Measurements from ENCODE around the gene CELF2. TPM values are rescaled to one million over a fixed set of nuclear protein-coding genes. Genes with fewer than 3 reads are reported as not detected.

Gene CELF2
- total RNA-seq, 1 donor from 2014 or later: 3.8 TPM

DNA sequence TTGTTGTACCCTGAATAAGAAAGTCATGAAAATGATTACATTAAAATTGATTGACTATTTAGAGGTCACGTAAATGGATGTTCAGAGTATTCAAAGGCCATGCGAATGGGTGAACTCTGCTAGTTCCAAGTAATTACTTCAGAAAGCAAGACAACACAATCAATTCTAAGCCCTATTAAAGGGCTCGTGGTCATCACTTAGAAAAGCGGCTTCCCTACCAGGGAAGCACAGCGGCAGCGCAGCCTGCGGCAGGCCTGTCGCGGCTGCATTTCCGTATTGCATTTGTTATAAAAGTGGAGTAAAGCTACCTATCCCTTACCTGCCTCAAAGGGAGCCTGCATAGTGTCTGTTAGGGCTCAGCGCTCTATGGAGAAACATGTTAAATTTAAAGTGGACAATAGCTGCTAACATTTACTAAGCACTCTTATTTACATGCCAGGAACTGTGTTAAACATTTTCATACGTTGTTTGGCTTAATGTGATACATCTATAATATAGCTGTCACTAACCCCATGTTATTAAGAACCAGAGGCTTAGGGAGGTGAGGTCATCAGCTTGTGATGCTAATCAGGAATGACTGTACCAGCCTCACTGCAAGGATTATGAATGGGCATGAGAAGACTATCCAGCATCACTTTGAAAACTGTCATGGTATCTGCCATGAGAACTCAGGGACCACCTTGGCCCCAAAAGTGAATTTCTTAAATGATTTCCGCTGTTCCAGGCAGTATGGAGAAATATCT is 187.5 kb downstream of the CELF2 start:
- Mint-ChIP-seq H3K4me3 (ENCODE audit: low read depth) (no peak overlapping the region), H3K36me3 (ENCODE audit: insufficient read depth) (no peaks in the 10 kb centered on the region), H3K27ac (no peak overlapping the region), H3K27me3 (peaks cover 31% of the 10 kb centered on the region), H3K9me3 (ENCODE audit: low read depth) (peaks cover 3% of the 10 kb centered on the region), H3K4me1 (ENCODE audit: low read depth) (peaks cover 3% of the 10 kb centered on the region)
- TF ChIP-seq, protein P1, sequence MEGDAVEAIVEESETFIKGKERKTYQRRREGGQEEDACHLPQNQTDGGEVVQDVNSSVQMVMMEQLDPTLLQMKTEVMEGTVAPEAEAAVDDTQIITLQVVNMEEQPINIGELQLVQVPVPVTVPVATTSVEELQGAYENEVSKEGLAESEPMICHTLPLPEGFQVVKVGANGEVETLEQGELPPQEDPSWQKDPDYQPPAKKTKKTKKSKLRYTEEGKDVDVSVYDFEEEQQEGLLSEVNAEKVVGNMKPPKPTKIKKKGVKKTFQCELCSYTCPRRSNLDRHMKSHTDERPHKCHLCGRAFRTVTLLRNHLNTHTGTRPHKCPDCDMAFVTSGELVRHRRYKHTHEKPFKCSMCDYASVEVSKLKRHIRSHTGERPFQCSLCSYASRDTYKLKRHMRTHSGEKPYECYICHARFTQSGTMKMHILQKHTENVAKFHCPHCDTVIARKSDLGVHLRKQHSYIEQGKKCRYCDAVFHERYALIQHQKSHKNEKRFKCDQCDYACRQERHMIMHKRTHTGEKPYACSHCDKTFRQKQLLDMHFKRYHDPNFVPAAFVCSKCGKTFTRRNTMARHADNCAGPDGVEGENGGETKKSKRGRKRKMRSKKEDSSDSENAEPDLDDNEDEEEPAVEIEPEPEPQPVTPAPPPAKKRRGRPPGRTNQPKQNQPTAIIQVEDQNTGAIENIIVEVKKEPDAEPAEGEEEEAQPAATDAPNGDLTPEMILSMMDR (IDR thresholded peaks at IDR 0.05; ENCODE audit: unreplicated experiment): no peak
- DNase-seq (ENCODE audit: low spot score, unreplicated experiment): no peak

DNA sequence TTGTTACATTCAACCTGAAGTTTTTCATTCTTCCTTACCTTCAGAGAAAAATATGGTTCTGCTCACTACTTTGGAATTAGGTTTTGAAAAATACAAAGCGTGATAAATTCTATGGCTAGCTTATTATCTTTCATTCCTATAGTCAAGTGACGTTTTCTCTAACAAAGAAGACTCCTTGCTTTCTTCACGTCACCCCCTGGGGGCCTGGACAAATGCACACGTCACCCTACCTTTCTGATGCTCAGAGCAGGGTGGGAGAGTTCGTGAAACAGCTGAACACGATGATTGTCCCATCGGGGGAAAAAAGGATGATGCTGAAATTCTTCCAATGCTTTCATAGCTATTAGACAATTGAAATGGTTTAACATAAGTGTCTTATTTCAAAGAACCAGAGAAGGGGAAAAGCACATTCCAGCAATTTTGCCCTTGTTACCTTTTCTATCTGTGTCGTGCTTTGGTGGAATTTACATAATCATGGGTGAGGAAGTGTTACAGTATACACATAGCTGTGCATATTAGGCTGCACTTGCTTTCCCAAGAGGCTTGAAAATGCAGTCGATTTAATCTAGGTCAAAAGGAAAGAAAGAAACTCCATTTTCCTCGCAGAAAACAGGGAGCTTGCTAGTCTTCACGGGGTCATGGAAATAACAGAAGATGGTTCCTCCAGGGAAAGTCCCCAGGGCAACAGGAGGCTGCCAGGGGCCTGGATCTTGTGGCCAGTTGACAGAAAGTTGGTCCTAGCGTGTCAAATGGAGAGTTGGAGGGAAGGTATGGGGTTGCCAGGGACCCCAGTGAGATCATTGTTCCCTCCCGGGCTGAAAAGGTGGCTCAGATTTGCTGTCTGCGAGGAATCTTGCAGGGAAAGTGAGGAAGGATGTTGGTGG is 189.2 kb downstream of the CELF2 start:
- TF ChIP-seq, protein P1 (IDR thresholded peaks at IDR 0.05; ENCODE audit: unreplicated experiment): no peak
- Mint-ChIP-seq H3K27me3 (peaks cover 31% of the 10 kb centered on the region), H3K9me3 (ENCODE audit: low read depth) (no peaks in the 10 kb centered on the region), H3K27ac (no peak overlapping the region), H3K4me1 (ENCODE audit: low read depth) (peaks cover 3% of the 10 kb centered on the region), H3K36me3 (ENCODE audit: insufficient read depth) (no peaks in the 10 kb centered on the region), H3K4me3 (ENCODE audit: low read depth) (no peak overlapping the region)
- no peak for DNase-seq (ENCODE audit: low spot score, unreplicated experiment)

DNA sequence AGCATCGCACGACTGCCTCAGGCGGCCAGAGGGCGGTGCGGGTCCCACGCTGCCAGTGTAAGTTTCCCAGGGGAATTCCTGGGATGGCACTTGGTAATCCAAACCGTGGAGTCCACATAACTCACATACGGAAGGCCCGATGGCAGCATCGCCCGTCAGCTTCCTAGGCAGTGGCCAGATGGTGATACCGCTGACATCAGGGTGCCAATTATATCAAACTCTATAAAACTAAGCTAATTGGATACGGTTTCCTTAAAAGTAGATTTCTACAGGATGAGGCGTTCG is 189.8 kb downstream of the CELF2 start:
- H3K9me3 Mint-ChIP-seq (ENCODE audit: low read depth): no peaks in the 10 kb centered on the region
- no peak for DNase-seq (ENCODE audit: low spot score, unreplicated experiment)
- TF ChIP-seq, protein P1 (IDR thresholded peaks at IDR 0.05; ENCODE audit: unreplicated experiment): no peak
- no peaks in the 10 kb centered on the region for H3K36me3 Mint-ChIP-seq (ENCODE audit: insufficient read depth)
- H3K27ac Mint-ChIP-seq: no peak overlapping the region
- H3K4me1 Mint-ChIP-seq (ENCODE audit: low read depth): peaks cover 3% of the 10 kb centered on the region
- peaks cover 31% of the 10 kb centered on the region for H3K27me3 Mint-ChIP-seq
- H3K4me3 Mint-ChIP-seq (ENCODE audit: low read depth): no peak overlapping the region

DNA sequence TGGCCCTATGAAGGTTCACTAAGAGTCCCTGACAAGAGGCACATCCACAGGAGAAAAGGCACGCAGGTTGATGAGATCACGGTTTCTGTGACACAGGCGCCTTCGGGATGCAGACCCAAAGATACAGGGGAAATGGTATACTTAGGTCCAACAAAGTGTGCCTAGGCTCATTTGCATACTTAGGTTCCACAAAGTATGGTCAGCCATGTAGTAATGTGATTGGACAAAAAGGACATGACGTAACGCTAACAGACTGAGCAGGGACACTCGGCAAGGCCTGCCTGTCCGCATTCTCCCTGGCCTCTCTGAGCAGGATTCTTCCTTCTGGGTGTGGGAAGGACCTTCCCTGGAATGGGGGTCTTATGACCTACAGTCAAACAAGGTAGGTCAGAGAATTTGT is 190.6 kb downstream of the CELF2 start:
- Mint-ChIP-seq H3K4me1 (ENCODE audit: low read depth) (peaks cover 3% of the 10 kb centered on the region), H3K27ac (no peak overlapping the region), H3K4me3 (ENCODE audit: low read depth) (no peak overlapping the region), H3K27me3 (peaks cover 33% of the 10 kb centered on the region), H3K36me3 (ENCODE audit: insufficient read depth) (no peaks in the 10 kb centered on the region), H3K9me3 (ENCODE audit: low read depth) (no peaks in the 10 kb centered on the region)
- TF ChIP-seq, protein P1 (IDR thresholded peaks at IDR 0.05; ENCODE audit: unreplicated experiment): no peak
- no peak for DNase-seq (ENCODE audit: low spot score, unreplicated experiment)

DNA sequence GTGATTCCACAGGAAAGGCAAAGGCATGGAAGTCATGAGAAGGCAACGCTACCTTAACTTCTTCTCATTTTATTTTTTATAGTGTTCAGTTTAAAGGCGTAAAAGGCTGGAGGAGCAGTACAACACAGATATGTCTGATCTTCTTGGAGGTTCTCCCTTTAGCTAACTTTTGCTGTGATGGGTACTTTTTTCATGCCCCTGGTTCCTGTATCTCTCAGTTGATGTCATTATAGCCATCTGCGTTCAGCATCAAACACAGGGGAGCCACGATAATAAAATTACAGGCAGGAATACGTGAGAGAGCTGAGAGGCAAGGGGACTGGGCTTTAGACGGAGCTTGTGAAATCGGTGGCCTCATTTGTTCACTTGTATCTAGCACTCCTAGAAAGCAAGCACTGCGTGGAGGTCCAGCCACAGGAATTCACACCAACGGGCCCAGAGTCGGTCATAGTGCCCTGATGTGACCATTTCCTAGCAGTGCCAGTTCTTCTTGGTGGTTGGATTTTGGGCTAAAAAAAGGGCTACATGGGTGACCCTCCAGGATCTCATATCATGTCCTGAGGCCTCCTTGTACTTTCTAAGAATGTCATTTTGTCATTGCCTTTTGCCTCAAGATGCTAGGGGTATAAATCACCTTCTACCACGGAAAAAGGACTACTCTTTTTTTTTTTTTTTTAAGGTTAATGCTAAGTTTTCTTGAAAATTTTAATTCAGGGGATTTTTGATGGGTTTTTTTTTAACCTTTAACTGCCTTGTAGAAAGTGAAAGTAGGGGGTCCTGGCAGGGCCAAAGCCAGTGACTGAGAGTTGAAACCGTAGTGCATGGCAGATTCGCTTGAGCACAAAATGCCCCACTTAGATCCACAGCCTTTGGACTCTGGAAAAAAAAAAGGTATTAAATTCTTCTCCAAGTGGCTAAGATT is 191.5 kb downstream of the CELF2 start:
- DNase-seq (ENCODE audit: low spot score, unreplicated experiment): no peak
- Mint-ChIP-seq H3K4me1 (ENCODE audit: low read depth) (peaks cover 3% of the 10 kb centered on the region), H3K27ac (no peak overlapping the region), H3K36me3 (ENCODE audit: insufficient read depth) (no peaks in the 10 kb centered on the region), H3K9me3 (ENCODE audit: low read depth) (no peaks in the 10 kb centered on the region), H3K4me3 (ENCODE audit: low read depth) (no peak overlapping the region), H3K27me3 (peaks cover 34% of the 10 kb centered on the region)
- TF ChIP-seq, protein P1 (IDR thresholded peaks at IDR 0.05; ENCODE audit: unreplicated experiment): no peak
